Astrocyte of the spinal cord (primary cell): Measurements from ENCODE around the gene HSD17B10.
"Not testable (repeated sequence)": the region's sequence is repeated elsewhere in the genome, so short reads cannot be mapped to it uniquely, and the experiment has no call there.

Experiments
- DNase-seq: peaks from one replicate; pipeline ENCODE4 v3.0.0; 2011; ENCODE audit warnings: low read depth, low spot score
- H3K4me3 ChIP-seq: 2 replicates; pipeline ENCODE4 v1.5.1; 2011; ENCODE audit warnings: low read depth, mild to moderate bottlenecking, low read length, moderate library complexity
- in situ Hi-C: cut with HindIII; loops from 2 replicates; pipeline ENCODE4 v1.10.0; 2017; ENCODE audit warnings: low sequenced_read_pairs
- TF ChIP-seq, protein P1 (sequence below): IDR thresholded peaks from 2 replicates; pipeline ENCODE4 v1.5.1; 2012; ENCODE audit warnings: low read depth, mild to moderate bottlenecking, low read length, inconsistent platforms

HSD17B10 gene

DNA sequence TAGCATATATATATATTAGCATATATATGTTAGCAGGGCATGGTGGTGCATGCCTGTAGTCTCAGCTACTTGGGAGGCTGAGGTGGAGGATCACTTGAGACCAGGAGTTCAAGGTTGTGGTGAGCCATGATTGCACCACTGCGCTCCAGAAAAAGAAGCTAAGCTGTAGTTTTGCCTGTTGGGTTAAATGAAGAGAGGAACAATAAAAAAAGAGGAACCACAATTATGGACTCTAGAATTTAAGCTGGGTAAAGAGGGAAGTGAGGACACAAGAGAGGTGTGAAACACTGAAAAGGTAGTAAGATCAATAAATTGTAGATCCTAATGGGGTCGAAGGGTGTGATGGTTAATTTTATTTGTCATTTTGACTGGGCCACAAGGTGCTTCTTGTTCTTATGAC, 40.5 kb upstream of the HSD17B10 start:
- H3K4me3 ChIP-seq: no peak overlapping the region
- TF ChIP-seq, protein P1, sequence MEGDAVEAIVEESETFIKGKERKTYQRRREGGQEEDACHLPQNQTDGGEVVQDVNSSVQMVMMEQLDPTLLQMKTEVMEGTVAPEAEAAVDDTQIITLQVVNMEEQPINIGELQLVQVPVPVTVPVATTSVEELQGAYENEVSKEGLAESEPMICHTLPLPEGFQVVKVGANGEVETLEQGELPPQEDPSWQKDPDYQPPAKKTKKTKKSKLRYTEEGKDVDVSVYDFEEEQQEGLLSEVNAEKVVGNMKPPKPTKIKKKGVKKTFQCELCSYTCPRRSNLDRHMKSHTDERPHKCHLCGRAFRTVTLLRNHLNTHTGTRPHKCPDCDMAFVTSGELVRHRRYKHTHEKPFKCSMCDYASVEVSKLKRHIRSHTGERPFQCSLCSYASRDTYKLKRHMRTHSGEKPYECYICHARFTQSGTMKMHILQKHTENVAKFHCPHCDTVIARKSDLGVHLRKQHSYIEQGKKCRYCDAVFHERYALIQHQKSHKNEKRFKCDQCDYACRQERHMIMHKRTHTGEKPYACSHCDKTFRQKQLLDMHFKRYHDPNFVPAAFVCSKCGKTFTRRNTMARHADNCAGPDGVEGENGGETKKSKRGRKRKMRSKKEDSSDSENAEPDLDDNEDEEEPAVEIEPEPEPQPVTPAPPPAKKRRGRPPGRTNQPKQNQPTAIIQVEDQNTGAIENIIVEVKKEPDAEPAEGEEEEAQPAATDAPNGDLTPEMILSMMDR: no peak
- in situ Hi-C loops: no loop called here
- DNase-seq: no peak

DNA sequence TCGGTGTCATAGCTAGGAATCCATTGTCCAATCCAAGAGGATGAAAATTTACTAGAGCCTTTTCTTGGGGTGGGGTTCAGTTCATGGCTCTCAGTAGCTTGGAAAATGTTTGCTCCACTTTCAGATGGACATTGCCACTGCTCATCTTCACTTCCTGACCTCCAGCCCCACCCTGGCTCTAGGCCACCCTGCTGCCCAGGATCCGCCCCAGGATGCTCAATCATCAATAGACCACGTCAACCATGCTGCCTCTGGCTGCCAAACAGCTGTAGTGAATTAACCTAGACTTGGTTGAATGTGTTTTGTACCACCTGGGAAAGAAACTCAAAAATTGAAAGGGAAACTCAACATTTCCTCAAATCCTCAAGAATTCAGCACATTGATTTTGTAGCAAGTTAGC, 37.2 kb upstream of the HSD17B10 start:
- no peak overlapping the region for H3K4me3 ChIP-seq
- DNase-seq: no peak
- in situ Hi-C loops: no loop called here
- TF ChIP-seq, protein P1: no peak

DNA sequence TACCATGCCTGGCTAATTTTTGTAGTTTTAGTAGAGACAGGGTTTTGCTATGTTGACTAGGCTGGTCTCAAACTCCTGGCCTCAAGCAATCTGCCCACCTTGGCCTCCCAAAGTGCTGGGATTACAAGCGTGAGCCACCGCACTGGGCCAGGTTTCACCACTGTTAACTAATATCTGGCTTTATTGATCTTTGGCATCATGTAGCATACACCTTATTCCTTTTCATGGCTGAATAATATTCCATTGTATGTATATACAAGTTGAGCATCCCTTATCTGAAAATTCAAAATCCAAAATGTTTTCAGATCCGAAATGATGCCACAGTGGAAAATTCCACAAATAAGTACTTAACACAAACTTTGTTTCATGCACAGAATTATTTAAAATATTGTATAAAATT, 34.5 kb upstream of the HSD17B10 start:
- DNase-seq, H3K4me3 ChIP-seq, in situ Hi-C loops: not testable (repeated sequence)

DNA sequence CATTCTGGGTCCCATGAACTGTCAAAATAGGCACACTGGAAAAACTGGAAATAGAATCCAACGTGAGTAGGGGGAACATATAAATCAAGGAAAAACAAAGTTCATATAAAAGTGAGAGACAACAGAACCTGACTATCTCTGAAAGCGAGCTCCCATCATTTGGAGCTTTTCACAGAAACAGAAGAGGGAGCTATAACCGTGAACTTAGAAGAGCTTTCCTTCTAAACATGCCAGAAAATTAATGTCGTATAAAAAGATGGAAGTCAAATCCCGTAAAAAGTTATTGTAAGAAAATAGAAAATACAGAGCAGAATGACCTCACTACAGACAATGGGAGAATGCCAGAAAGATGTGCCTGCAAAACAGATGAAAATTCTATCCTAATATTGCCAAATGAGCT, 23.9 kb upstream of the HSD17B10 start:
- no peak for DNase-seq
- H3K4me3 ChIP-seq: no peak overlapping the region
- TF ChIP-seq, protein P1: no peak
- in situ Hi-C loops: no loop called here

DNA sequence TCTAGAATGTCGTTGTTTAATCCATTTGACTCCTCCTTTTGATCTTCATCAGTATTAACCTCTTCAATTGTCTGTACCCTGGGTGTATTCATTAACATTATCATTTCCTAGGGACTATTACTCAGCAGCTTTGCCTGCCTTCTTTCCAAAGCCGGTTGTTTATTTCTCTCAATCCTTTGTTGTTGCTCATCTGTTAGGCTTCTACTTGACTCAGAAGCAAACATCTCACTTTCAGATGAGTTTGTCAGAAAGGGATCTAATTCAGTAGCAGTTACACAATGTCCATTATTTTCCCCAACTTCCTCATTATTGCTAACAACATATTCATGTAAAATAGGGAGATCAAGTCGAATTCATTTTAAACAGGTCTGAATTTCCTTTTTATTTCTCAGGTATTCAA, 22.1 kb upstream of the HSD17B10 start:
- no peak for DNase-seq
- H3K4me3 ChIP-seq: no peak overlapping the region
- in situ Hi-C loops: no loop called here
- TF ChIP-seq, protein P1: no peak

DNA sequence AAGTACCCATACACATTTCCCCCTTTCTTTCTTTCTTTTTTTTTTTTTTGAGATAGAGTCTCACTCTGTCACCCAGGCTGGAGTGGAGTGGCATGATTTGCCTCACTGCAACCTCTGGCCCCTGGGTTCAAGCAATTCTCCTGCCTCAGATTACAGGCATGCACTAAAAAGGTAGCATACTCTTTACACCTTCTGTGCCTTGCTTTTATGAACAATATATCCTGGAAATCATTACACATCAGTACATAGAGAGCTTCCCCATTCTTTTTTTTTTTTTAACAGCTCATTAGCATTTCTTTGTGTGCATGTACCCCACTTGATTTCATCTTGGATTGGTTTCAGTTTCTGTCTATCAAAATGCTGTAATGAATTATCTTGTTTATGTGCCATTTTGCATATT, 18.6 kb upstream of the HSD17B10 start:
- TF ChIP-seq, protein P1: no peak
- DNase-seq: no peak
- H3K4me3 ChIP-seq: no peak overlapping the region
- in situ Hi-C loops: no loop called here

DNA sequence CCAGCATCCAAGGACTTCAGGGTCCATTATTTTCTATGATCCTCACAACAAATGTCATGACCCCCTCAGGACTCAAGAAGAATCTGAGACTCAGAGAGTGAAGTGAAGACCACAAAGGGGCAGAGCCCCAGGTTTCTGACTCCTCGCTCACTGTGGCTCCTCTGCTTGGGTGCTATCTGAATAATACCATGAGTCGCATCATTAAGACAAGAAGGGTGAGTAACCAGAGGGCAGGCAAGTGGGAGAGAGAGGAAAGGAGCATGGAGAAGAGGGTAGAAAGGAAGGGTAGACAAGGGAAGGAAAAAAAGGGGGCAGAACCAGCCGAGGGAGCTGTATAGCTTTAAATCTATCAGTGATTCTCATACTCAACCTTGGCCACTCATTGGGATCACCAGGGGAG, 15.5 kb upstream of the HSD17B10 start:
- TF ChIP-seq, protein P1: no peak
- no peak overlapping the region for H3K4me3 ChIP-seq
- no peak for DNase-seq
- in situ Hi-C loops: no loop called here
